Islet of Langerhans (tissue), 1 donor: ENCODE results near the gene DOLPP1.

ENCODE experiments used
- FAIRE-seq: peaks from one replicate; lab custom pipeline; 2011; peaks lifted over from hg19 to GRCh38; lab: Jason Lieb, UNC

DOLPP1 gene

DNA sequence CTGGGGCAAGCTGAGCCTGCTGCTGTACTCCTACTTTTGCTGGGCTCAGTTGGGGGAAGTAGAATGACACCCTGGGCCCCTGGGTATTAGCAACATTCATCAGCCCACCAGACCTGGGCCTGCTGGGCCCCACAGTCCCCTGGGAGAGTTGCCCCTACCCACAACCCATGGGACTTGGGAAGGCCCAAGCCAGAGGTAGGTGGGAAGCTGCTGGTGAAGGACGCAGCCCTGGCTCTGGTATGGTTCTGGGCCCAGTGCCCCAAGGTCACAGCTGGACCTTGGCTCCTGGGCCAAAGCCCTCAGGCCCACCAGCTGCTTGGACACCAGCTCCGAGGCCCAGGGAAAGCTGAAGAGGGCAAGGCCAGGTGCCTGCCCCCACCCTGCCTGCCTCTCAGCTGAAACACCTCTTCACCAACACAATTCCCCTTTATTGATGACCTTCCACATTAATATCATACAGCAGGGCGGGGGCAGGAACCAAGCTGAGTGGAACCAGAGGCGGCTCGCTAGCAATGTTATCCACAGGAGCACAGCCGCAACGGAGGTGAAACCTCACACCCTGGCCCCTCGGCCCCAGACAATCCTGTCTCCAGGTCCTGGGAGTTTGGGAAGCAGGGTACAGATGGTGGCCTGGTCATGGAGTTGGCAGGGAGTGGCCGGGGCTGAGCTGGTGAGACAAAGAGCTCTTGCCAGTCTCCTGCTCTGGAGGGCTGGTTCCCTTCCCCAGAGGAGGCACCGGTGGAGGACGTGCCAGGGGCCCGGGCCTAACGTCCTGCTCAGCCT is 13.7 kb downstream of the DOLPP1 start:
- FAIRE-seq, result no peak

DNA sequence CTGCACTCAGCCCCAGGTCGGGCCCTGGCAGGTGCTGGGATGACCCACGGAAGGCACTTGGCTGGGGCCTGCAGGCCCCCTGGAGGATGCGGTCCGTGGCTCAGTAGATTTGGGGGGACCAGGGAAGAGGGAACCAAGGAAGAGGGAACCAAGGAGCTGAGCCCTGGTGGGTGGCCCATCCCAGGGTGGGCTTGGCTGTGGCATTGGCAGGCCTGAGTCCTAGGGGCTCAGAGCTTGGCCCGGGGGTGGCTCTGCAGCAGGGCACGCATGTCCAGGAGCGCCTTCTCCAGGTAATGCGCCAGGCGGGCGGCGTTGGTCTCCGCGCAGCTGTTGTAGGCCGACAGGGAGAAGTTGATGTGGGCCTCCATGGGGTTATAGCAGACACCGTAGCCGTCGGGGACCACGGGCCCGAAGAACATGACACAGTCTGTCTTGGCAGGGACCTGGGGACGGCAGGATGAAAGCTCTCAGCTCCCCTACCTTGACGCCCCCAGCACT is 14.3 kb downstream of the DOLPP1 start:
- FAIRE-seq, result no peak

DNA sequence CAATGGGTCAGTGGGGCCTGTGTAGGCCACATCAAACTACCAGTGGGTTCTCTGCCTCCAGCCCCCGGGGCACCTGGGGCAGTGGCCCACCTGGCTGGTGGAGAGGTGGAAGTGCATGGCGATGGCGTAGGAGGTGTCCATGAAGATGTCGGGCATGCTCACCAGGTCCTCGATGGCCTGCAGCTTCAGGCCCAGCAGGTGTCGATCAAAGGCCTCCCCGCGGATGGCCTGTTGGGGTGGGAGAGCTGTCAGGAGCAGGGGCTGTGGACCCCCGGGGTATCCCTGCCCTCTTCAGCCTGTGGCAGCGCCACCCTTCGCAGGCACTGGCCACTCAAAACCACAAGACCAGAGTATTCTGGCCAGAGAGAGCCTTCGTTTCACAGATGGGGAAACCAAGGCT is 15.0 kb downstream of the DOLPP1 start:
- FAIRE-seq, result no peak

DNA sequence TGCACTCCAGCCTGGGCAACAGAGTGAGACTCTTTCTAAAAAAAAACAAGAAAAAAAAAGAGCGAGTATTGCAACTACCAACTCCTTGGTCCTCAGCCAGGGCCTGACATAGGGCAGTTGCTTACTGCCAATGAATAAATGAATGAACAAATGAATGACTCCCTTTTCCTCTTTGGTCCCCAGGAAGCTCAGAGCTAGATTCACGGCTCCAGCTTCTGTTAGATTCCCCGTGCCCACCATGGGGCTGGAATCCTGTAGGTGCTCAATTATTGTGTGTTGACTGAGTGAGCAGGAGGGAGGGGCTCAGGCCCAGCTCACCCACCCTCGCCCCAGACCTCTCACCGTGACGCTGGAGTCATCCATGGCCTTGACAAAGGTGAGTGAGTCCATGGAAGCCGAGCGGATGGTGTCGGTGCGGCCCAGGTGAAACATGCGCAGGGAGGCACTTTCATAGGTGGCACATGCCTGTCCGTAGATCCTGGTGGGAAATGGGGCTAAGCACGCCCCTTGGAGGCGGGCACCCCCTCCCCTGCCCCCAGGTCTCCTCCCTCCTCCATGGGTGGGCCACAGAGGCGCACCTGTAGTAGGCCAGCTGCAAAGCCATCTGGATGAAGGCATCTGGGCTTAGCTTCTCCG is 16.9 kb downstream of the DOLPP1 start:
- no peak for FAIRE-seq

DNA sequence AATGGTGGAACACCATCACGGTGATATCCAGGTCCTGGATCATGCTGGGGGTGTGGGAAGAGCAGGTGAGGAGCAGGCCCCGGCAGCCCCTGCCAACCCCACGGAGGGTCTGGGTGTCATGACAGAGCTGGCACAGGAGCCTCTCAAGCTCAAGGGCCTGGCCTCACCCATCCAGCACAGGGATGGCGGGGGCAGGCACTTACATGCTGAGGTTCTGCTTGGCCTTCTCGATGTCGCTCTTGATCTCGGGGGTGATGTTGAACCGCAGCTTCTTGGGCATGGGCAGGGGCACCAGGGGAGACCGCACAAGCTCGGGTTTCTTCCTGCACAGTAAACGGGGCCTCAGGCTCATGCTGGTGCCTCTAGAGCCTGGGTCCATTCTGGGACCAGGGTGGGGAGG is 17.4 kb downstream of the DOLPP1 start:
- FAIRE-seq, result no peak

DNA sequence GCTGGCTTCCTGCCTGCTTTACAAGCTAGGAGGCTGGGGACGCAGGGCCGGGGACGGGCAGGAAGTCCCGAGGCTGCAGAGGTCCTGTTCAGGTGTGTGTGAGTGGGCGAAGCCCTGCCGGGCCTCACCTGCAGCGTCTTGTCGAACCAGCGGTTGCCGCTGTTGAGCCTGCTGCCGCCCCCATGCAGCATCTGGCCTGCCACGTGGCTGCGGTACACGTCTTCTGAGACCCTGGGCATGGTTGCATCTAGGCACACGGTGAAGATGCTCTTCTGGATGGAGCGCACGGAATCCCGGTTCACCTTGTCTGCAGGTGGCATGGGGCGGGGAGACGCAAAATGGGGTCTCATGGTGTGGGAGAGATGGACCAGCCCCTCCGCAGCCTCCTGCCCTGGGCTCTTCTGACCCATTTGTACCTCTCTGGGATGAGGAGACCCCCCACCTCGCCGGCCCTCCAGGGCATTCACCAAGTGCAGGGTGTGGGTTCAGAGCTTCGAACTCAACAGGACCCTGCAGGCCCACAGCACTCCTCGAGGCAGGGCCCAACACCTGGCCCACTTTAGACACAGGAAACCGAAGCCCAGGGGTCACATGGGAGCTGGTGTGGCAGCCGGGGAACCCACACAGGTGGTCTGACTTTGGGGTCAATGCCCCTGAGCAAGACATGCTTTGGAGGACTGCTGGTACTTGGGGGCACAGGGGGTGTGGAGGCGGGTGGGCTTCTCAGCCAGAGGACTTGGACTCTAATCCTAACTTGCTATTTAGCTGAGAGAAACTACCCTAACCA is 19.7 kb downstream of the DOLPP1 start:
- FAIRE-seq, result no peak

DNA sequence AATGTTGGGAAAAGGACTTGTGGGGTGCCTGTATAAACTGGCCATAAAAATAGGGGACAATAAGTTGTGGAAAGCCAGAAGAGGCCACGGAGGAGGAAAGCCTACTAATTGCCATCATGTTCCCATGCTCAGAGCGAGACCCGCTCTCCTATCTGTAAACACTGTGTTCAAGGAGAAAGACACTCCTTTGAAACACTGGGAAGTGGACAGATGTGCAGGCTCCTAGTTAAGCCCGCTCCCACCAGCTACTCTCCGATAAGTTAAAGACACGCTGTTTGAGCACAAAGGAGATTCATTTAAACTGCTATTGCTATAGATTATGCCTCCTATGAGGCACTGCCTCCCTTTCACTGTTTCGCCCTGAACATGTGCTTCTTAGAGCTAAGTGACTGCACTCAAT is 20.4 kb downstream of the DOLPP1 start:
- no peak for FAIRE-seq

DNA sequence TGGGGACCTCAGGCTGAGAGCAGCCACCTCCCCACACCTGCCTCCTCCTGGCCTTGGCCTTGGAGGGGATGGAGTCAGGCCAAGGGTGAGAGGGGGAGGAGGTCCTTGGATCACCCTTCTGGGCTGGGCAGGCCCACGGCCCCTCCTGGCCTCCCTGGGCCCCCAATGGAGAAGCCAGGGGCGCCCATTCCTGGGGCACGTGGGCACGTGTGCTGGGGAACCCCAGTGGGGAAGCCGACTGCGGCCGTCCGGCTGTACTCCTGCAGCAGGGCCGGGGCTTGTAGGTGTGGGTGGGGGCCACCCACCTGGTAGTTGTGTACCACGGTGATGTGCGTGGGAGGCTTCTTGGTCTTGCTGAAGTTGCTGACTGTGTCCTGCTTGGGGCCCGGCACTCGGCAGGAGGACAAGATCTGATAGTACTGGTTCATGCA is 21.2 kb downstream of the DOLPP1 start:
- no peak for FAIRE-seq

DNA sequence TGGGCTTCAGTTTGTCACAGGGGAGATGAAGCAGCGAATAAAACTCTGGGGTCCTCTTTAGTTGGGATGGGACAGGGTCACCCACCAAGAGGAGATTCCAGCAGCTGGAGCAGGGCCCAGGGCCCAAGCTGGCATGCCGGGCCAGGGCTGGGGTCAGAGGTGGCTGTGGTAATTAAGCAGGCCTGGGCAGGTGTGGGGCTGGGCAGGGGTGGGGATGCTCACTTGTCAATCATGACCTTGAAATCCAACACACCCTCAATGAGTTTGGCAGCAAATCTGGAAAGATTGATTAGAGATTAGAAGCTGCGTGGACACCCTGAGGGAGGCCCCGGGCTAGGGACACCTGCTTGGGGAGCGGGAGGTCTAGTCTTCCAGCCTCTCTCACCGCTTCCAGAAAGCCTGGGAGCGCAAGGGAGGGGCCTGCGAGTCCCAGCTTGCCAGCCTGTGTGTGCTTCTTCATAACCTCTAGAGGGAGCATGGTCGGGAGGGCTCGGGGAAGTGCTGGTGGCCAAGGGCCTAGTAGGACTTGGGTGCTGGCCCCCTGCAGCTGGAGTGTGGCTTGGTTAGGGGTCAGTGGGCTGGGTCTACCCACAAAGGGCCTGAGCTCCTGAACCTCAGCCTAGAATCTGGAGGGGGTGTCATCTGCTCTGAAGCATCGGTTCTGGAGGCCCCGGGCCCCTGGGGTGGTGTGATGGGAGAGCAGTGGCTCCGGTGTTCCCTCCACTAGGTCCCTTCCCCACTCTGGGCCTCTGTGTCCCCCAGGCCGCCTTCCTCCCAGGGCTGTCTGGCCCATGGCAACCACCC is 22.1 kb downstream of the DOLPP1 start:
- FAIRE-seq, result no peak

DNA sequence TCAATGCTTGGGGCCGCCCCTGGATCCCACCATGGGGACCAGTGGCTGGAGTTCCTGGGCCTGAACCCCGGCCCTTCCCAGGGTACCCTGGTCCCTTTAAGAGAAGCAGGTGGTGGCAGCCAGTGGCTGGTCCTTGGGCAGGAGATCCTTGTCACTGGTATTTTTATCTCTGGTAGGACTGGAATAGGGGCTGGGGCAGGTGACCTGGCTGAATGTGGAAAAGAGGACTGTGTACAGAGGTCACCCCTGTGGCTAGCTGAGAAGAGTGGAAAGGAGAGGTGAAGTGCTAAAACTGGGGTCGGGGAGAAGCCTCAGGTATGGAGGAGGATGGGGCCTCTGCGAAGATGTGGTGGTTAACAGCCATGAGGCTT is 22.7 kb downstream of the DOLPP1 start:
- FAIRE-seq, result no peak

DNA sequence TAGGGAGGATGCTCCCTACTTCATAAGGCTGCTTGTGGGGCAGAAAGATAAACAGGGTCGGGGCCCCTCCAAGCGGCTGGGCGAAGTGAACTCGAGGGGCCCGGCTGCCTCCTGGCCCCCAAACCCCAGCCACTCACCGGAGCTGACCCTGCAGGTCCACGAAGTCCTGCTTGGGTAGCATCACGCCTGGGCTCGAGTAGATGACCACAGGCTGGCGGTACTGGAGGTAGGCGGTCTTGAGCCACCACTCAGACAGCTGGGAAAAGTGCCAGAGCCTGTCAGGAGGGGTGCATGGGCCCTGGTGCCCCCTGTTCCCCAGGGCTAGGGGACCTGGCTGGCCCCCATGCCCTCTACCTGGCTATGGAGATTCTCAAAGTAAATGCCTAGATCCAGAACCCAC is 23.1 kb downstream of the DOLPP1 start:
- FAIRE-seq, result no peak

DNA sequence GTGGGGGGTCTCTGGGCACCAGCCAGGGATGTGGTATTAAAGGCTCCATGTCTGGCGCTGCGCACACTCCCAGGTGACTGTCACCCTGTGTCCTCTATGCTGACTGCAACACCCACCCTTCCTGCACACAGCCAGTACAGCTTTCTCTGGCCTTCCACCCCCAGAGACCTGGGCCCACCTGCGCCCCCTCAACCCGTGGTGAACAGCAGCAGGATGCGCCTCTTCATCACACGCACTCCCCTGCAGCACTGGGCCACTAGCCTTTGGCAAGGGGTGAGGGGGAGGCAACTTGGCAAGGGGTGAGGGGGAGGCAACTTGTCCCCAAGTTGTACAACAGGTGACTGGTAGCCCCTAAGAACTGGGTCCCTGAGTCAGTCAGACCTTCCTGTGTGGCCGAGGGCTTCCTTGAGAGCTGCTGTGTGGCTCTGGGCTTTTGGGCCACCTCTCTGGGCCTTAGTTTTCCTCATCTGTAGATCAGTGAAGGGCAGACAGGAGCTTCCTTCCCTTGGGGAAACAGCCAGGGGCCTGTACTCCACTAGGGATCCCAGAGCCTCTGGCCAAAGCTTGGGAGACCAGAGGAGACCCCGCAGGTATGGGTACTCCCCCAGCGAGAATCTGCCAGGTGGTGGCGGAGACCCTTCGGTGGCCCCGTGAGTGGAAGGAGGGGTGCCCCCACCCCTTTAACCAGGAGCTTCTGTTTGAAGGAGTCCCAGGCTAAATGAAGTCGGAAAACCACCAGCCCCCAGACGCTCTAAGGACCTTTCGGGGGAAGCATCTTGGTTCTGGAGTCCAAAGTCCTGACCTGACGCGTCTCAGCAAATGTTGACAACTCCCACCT is 25.2 kb downstream of the DOLPP1 start:
- no peak for FAIRE-seq

DNA sequence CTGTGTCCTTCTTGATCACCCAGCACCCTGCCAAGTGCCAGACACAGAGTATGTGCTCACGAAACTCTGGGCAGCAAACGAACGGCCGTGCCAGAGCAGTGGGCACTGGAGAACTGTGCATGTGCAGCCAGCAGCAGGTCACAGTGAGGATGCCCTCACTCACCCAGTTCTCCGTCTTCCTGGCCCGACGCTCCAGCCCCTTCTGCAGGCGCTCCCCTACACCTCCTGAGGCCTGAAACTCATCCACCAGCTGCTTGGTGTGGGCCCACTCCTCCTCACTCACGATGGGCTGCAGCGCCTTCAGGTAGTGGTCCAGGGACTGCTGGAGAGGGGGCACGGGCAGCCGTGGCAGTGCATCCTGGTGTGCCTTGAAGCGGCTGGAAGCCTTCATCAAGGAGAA is 26.7 kb downstream of the DOLPP1 start:
- FAIRE-seq, result no peak

DNA sequence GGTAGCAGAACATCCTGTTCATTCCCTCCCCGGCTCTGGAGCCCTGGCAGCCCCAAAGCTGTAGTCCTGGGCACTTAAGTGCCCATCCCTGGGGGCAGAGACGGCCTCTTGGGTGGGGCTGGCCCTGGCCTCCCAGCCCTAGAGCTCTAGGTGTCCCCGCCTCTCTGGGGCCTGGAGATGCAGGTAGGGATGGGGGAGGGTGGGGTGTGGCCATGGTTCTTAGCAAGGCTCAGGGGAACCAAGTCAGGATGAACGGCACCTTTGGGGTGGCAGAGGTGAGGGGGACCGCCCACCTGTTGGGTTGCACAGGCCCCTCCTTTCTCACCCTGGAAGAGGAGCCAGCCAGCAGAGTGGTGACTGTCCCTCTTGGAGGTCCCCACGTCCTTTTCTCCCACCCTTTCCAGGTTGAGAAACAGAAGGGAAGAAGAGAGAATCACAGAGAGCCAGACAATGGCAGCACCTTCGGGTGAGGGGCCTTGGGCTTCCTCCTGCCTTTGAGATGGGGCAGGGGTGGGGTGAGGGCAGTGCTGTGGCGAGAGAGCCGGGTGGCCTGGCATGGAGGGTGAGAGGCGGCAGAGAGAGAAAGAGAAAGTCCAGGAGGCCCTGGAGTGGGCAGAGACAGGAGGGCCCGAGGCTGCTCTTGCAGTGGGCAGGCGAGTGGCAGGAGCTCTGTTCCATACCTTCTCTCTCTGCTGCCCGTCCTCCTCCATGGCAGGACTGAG is 27.3 kb downstream of the DOLPP1 start:
- no peak for FAIRE-seq

DNA sequence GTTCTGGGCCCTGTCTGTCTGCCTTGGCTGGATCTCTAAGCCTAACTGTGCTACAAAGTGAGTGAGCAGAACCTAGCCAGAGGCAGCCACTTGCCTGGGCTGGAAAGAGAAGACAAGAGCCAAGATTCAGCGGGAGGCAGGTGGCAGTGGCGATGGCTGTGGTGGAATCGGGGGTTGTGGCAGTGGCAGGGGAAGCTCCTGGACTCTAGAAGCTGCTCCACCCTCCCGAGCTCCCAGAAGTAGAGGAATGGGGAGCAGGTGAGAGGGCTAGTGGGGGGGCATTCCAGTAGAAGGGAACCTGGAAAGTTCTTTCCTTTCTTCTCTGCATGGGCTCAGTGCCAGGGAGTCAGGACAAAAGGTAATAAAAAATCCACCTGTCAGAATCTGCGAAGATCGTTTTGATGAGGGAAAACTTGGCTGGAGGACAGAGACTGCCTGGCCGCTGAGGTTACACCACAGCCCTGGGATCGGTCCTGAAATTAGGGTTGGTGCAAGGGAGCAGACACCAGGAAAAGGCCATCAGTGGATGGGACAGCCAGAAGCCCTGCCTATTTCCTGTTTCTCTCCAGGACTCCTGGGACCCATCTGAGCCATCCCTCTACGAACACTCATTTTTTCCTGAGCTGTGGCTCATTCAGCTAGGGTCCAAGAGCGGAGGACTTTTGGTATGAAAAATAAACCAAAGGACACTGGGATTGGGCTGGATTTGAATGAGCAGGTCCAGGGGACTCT is 28.1 kb downstream of the DOLPP1 start:
- FAIRE-seq, result no peak

DNA sequence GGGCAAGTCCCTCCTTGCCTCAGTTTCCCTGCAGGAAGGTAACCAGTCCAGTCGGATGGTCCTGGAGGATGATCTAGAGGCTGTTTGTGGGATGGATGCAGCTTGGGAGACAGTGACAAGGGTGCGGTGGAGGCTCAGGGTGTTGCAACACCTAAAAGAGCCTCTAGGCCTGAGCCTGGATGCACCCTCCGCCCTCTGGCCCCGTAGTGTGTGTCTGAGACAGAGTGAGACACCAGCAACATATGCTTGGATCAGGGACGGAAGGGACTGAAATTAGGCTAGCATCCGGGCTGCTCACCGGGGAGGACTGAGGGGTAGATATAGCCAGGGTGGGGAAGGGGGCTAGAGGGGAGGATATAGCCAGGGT is 28.6 kb downstream of the DOLPP1 start:
- no peak for FAIRE-seq

DNA sequence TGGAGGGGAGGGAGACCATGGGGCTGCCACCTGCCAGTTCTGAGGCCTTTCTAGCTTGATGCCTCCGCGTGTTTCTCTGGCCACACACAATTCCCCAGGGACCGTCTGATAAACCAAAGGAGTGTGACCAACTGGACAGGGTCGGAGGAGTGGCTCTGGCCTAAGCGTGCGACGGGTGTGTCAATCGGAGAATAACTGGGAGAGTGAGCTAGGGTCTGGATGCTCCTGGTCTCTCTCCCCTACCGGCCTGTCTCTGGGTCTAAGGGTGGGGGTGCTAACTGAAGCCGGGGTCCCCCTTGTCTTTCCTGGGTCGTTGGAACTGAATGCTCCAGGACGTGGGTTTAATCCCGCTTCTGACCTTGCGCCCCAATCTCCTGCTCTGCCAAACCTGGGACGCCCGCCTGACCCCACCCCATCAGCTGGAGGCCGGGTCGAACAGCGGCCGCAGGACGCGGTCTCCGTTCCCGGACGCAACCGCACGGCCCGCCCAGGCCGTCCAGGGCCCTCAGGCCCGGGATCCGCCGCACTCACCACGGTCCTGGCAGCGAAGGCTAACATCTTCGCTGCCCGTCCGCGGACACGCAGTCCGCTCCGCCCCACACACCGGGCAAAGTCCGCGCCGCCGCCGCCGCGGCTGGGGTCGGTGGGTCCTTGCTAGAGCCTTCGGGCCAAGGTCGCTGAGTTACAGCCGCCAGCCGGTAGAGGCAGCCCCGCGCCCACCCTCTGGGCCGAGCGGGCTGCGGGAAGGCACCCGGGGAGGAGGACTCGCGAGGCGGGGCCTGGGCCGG is 29.2 kb downstream of the DOLPP1 start:
- FAIRE-seq, result no peak

DNA sequence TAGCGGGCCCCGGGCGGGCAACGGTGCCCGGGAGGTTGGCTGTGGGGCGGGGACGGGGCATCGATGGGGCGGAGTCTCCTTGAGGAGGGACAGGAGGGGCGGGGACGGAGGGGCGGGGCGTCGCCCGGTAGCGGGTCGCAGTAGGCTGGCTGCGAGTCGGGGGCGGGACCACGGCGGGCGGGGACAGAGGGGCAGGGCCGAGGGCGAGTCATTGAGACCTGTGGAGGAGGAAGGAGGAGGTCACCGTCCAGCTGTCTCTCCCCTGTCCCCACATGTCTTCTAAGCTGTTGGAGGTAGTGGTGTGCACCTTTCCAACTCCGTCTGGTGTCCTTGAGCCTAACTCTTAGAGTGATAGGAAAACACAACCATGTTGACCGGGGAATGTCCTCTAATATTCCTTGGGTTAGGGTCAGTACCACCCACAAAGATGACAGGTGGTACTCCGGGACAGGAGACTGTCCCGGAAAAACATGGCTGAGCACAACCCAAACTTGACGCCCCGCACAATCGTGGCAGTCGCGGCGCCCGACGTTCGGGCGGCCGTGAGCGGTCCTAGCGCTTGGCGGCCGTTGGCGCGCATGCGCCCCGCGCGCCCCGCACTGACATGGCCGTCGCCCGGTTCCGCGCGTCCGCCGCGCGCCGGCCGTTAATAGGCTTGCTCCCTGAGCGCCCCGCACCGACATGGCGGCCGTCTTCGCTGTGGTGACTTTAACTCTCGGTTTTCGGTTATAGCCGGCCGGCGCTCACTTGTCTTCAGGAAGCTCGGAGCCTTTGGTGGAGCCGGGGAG is 30.0 kb downstream of the DOLPP1 start, which contains the start of the genes CRAT and PTPA:
Gene CRAT, minus strand, starts transcription at position 54 of the 788 bp plus-strand sequence. CDS start 284 bp downstream, outside the sequence.
Gene PTPA, plus strand, starts transcription at position 676 of the 788 bp plus-strand sequence. CDS start 186 bp downstream, outside the sequence.
- FAIRE-seq, result no peak
